ENCODE results near the gene GRK4. TPM values are rescaled to one million over a fixed set of nuclear protein-coding genes. Genes with fewer than 3 reads are reported as not detected.

Gene GRK4
- total RNA-seq, 6 experiments from 2014 or later, result 5.1 to 8.1 (median 6.7) TPM

DNA sequence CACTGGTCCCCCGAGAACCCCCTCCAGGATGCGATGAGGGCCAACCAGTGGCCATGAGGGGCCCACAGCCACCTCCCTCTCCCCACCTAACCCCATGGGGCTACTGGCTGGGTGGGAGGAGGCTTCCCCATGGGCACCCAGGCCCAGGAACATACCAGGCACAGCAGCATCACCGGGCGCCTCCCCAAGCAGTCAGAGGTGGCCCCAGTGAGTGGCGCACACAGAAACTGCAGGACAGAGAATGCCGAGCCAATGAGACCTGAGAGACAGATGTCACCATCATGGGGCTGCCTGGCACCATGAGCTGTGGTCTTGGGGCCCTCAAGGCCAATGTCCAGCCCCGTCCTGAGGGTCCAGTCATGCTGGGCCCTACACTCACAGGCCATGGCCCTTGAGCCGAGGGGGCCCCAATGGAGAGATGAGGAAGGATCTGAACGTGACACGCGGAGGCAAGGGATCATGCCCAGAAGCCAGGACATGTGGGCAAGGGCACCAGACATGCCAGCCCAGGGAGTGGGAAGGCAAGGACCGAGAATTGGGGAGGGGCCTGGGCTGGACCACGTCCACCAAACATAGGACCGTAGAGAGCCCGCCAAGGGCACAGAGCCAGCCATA is 30.3 kb upstream of the GRK4 start:
- peak overlapping the region; percentile 94 for H3K4me3 Mint-ChIP-seq
- no peaks in the 10 kb centered on the region; the same call in 1 of the 2 replicates for H3K9me3 Mint-ChIP-seq
- no peak for DNase-seq
- no peak for TF ChIP-seq CTCF (IDR thresholded peaks at IDR 0.05)
- H3K36me3 Mint-ChIP-seq (ENCODE audit: low read depth), result peaks cover 40% of the 10 kb centered on the region
- H3K27me3 Mint-ChIP-seq (ENCODE audit: insufficient read depth), result peaks cover 7% of the 10 kb centered on the region
- H3K4me1 Mint-ChIP-seq (ENCODE audit: low read depth), result peaks cover 26% of the 10 kb centered on the region
- peak overlapping the region; percentile 93 for H3K27ac Mint-ChIP-seq

GRCh38 chr4:2933566-2934076 is 29.8 kb upstream of the GRK4 start:
- H3K27me3 Mint-ChIP-seq (ENCODE audit: insufficient read depth), result peaks cover 9% of the 10 kb centered on the region
- peak overlapping the region; percentile 94 for H3K4me3 Mint-ChIP-seq
- DNase-seq, result no peak
- H3K27ac Mint-ChIP-seq, result peak overlapping the region; percentile 93
- H3K36me3 Mint-ChIP-seq (ENCODE audit: low read depth), result peaks cover 37% of the 10 kb centered on the region
- peaks cover 26% of the 10 kb centered on the region for H3K4me1 Mint-ChIP-seq (ENCODE audit: low read depth)
- TF ChIP-seq CTCF (IDR thresholded peaks at IDR 0.05), result no peak
- H3K9me3 Mint-ChIP-seq, result no peaks in the 10 kb centered on the region; the same call in 1 of the 2 replicates

DNA sequence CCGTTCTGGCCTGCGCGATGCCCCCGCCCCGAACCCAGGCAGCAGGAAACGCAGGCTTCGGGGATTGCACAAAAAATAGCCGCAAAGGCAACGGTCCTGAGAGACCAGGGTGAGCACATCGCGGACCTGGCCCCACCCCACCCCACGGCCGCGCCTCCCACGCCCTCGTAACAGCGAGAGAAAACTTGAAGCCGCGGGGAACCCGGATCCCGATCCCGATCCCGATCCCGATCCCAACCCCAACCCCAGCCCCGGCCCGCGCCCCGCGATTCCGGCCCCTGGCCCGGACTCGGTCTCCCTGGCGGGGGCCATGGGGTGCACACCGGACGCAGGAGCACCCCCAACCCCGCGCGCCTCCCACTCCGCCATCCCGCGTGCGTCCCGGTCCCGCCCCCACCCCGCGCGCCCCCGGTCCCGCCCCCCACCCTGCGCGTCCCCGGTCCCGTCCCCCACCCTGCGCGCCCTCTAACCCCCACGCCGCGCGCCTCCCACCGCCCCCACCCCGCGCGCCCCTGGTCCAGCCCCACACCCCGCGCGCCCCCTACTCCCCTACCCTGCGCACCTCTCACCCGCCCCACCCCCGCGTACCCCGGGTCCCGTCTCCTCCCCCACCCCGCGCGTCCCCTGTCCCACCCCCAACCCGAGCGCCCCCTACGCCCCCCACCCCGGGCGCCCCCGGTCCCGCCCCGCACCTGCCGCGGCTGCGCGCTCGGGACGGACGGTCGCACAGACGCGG is 29.1 kb upstream of the GRK4 start:
- Mint-ChIP-seq H3K36me3 (ENCODE audit: low read depth) (peaks cover 38% of the 10 kb centered on the region), H3K4me3 (peak overlapping the region; percentile 94), H3K4me1 (ENCODE audit: low read depth) (peaks cover 26% of the 10 kb centered on the region), H3K9me3 (no peaks in the 10 kb centered on the region; the same call in 1 of the 2 replicates), H3K27ac (peak overlapping the region; percentile 93), H3K27me3 (ENCODE audit: insufficient read depth) (peaks cover 9% of the 10 kb centered on the region)
- DNase-seq, result peak; percentile 56
- TF ChIP-seq CTCF (IDR thresholded peaks at IDR 0.05), result no peak

DNA sequence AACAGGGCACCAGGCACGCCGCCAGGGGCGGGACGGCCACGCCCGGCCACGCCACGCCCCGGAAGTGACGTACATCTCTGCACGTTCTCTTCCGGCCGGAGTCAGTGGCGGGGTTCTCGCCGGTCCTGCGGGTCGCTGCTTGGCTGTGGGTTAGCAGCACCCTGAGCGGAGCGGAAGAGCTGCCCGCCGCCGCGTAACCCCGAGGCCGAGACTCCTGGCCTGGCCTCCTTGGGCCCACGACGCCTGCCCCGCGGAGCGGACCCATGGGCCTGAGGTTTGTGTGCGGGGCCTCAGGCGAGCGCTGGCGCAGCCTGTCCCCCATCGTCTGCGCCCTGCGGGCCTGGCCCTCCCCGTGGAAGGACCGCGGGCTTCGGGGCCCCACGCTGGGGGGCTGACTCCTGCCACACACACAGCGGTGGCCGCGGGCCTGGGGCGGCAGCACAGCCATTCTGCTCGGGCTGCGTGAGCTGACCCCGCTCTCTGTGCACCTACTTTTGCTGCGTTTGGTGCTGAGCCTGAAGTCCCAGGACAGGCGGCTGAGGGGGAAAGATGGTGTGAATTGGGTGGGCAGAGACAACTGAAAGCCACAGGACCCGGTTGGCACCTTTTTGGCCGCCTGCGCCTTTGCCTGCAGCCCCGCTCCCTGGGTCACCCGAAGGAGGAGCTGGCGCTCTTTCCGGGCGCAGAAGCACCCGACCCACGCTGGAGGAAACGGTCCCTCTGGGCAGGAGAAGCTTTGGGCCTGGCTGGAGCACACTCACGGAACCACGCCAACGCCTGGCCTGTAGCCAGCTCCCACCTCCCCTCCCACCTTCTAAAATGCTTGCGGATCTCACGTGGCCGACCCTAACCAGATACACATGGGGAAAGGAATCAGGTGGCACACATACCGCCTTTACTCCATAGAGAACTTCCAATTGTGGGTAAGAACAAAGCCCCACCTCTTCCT is 28.3 kb upstream of the GRK4 start:
- DNase-seq, result peak; percentile 83
- Mint-ChIP-seq H3K9me3 (no peaks in the 10 kb centered on the region; the same call in 1 of the 2 replicates), H3K27ac (peak overlapping the region; percentile 87), H3K4me3 (peak overlapping the region; percentile 90), H3K36me3 (ENCODE audit: low read depth) (peaks cover 34% of the 10 kb centered on the region), H3K27me3 (ENCODE audit: insufficient read depth) (peaks cover 9% of the 10 kb centered on the region), H3K4me1 (ENCODE audit: low read depth) (peaks cover 26% of the 10 kb centered on the region)
- no peak for TF ChIP-seq CTCF (IDR thresholded peaks at IDR 0.05)

Measured in HFFc6 (cell line).